Activated T-helper 9 cell treated with anti-CD3 and anti-CD28 coated beads, Interleukin-2, amount 50 U/mL, for 16 hours (primary cell): Measurements from ENCODE around the gene CLK3.
A peak's percentile ranks its signal among the peaks of the same experiment; 100 is the strongest.

ENCODE experiments used
- DNase-seq: peaks from one replicate; pipeline ENCODE4 v3.0.0-alpha.2; 2020; ENCODE audit warnings: low read depth

The CLK3 gene

GRCh38 chr15:74603026-74603788 is 12.4 kb upstream of the CLK3 start:
- DNase-seq: no peak

GRCh38 chr15:74603789-74604705 is 11.6 kb upstream of the CLK3 start:
- no peak for DNase-seq

GRCh38 chr15:74604983-74605794 is 10.4 kb upstream of the CLK3 start:
- DNase-seq: no peak

GRCh38 chr15:74605795-74606150 is 9.9 kb upstream of the CLK3 start:
- no peak for DNase-seq

- DNase-seq: no peak
These were observed 6.8 kb upstream of the CLK3 start for GRCh38 chr15:74608786-74609185.

- no peak for DNase-seq
These were observed 5.7 kb upstream of the CLK3 start for GRCh38 chr15:74609938-74610301.

- no peak for DNase-seq
These were observed 5.2 kb upstream of the CLK3 start for GRCh38 chr15:74610302-74610951.

GRCh38 chr15:74611341-74611740 is 4.3 kb upstream of the CLK3 start:
- no peak for DNase-seq

GRCh38 chr15:74611834-74612233 is 3.8 kb upstream of the CLK3 start:
- DNase-seq: no peak

GRCh38 chr15:74612677-74613076 is 3.0 kb upstream of the CLK3 start:
- DNase-seq: no peak

GRCh38 chr15:74613089-74613952 is 2.3 kb upstream of the CLK3 start:
- DNase-seq: no peak

- DNase-seq: no peak
These were observed 1.5 kb upstream of the CLK3 start for GRCh38 chr15:74613953-74614743.

GRCh38 chr15:74614744-74615507 is 710 bp upstream of the CLK3 start:
- DNase-seq: peak; percentile 84

- peak; percentile 42 for DNase-seq
These were observed 817 bp downstream of the CLK3 start for GRCh38 chr15:74616366-74616939.

GRCh38 chr15:74616996-74617395 is 1.4 kb downstream of the CLK3 start:
- no peak for DNase-seq

GRCh38 chr15:74618841-74619596 is 3.4 kb downstream of the CLK3 start:
- no peak for DNase-seq

GRCh38 chr15:74619916-74620635 is 4.4 kb downstream of the CLK3 start:
- no peak for DNase-seq
